ENCODE measurements around the gene CCDC40. TPM values are rescaled to one million over a fixed set of nuclear protein-coding genes. Genes with fewer than 3 reads are reported as not detected.

Gene CCDC40
- total and polyA plus RNA-seq, 10 of the 15 experiments (the other 5 are each of a cell fraction or from before 2014, with no cell fraction given), result 0.06 to 0.10 TPM; not detected in 8

GRCh38 chr17:80147035-80147822 is 110.8 kb downstream of the CCDC40 start, which contains the start of gene EIF4A3 (continued):
- no peak; the same call in 1 of the 2 replicates for TF ChIP-seq HCFC1 (IDR thresholded peaks at IDR 0.05; ENCODE audit: low read length)
- peak; percentile 87 for TF ChIP-seq HDAC6 (IDR thresholded peaks at IDR 0.05; ENCODE audit: unreplicated experiment)
- peak; percentile 57 for TF ChIP-seq SP1 (IDR thresholded peaks at IDR 0.05; ENCODE audit: low read depth, low read length)
- TF ChIP-seq NRF1 (conservative IDR thresholded peaks at IDR 0.05; ENCODE audit: low read depth, low read length), result peak; percentile 32; the same call in 1 of the 2 replicates
- peak; percentile 61; the same call in 1 of the 2 replicates for TF ChIP-seq SPI1 (IDR thresholded peaks at IDR 0.05; ENCODE audit: borderline replicate concordance, insufficient read depth, low read depth, low read length)
- peak; percentile 29; the same call in 1 of the 2 replicates for TF ChIP-seq RUNX3 (IDR thresholded peaks at IDR 0.05; ENCODE audit: low read length)
- peak in 1 of 3 experiments; percentile 10; a peak in 1 of 6 replicates for TF ChIP-seq CTCF (IDR thresholded peaks at IDR 0.05 in 2 of 3, conservative IDR thresholded peaks at IDR 0.05 in 1 of 3; ENCODE audit: control insufficient read depth in 2 of 3, extremely low read depth in 1 of 3, insufficient read depth in 1 of 3, low read depth in 3 of 3, low read length in 3 of 3)
- TF ChIP-seq EGR1 (IDR thresholded peaks at IDR 0.05; ENCODE audit: borderline replicate concordance in 1 of 2, low read depth in 2 of 2, low read length in 2 of 2), result peak; percentile 10 to 99; a peak in 2 of 3 replicates
- TF ChIP-seq RELB (IDR thresholded peaks at IDR 0.05; ENCODE audit: low read depth), result peak; percentile 15; the same call in 1 of the 2 replicates
- no peak for TF ChIP-seq NR2F1 (conservative IDR thresholded peaks at IDR 0.05)
- peak; percentile 87 for TF ChIP-seq POLR2AphosphoS5 (IDR thresholded peaks at IDR 0.05; ENCODE audit: low read length)
- peak; percentile 81; the same call in 1 of the 2 replicates for TF ChIP-seq RCOR1 (conservative IDR thresholded peaks at IDR 0.05; ENCODE audit: low read depth, low read length)
- no peak for TF ChIP-seq TARDBP (IDR thresholded peaks at IDR 0.05; ENCODE audit: borderline replicate concordance)
- peak; percentile 58; the same call in 1 of the 2 replicates for TF ChIP-seq PML (IDR thresholded peaks at IDR 0.05; ENCODE audit: low read length)
- TF ChIP-seq BMI1 (IDR thresholded peaks at IDR 0.05; ENCODE audit: borderline replicate concordance), result no peak
- peak; percentile 53; the same call in 1 of the 2 replicates for TF ChIP-seq GATAD2B (conservative IDR thresholded peaks at IDR 0.05; ENCODE audit: low read depth)

MicroRNA genes within 50 kb of the gene (microRNA counts, 767-probe panel; counts per million panel counts)
- microRNA hsa-miR-1268b, result 977 counts per million, percentile 26 among the panel's probes with 10 or more counts

Small RNA genes lying within 50 kb of the gene (microRNA-seq; reads per million reads assigned to microRNA genes)
- gene MIR1268B, result not detected

Small RNA genes lying within 50 kb of the gene (small RNA-seq; reads per million reads assigned to genes)
- gene AC087741.2, result not detected
- gene MIR1268B, result not detected

Other genes with a start within 250 kb of the CCDC40 start
Only the 7 nearest of the 9 such genes appear.
- 14.5 and 15.5 TPM in 2 replicates for gene CBX4, start 197.2 kb upstream of the CCDC40 start, total RNA-seq (2014; rRNA removed)
- gene CBX4, start 197.2 kb upstream of the CCDC40 start, total RNA-seq (2014; rRNA removed; fragmentation: Illumina TruSeq; extraction: Trizol), result 4.3 and 4.6 TPM in 2 replicates
- 23.1 and 24.6 TPM in 2 replicates for gene CBX4, start 197.2 kb upstream of the CCDC40 start, total RNA-seq (2021)
- gene CBX4, start 197.2 kb upstream of the CCDC40 start, polyA plus RNA-seq (2011; rRNA removed), result 9.1 and 11.3 TPM in 2 replicates
- 1.7 and 4.2 TPM in 2 replicates for gene CBX4, start 197.2 kb upstream of the CCDC40 start, polyA plus RNA-seq (2014; fragmentation: Illumina TruSeq; extraction: Trizol)
- gene CBX4, start 197.2 kb upstream of the CCDC40 start, polyA plus RNA-seq (2014; fragmentation: Nextera tagmentation; extraction: Ambion mirVana), result 1 to 10 TPM in 1 of 2 experiments, under 1 TPM in 1; 0.69 to 1.2 TPM
- 19.6 and 20.4 TPM in 2 replicates for gene CBX4, start 197.2 kb upstream of the CCDC40 start, polyA plus RNA-seq (2014; rRNA removed)
- gene CBX4, start 197.2 kb upstream of the CCDC40 start, polyA plus RNA-seq (2016; fragmentation: Nextera tagmentation; extraction: Ambion mirVana), result 1 to 10 TPM; 1.6 to 1.8 TPM
- 0.05 and 0.06 TPM in 2 replicates for gene TBC1D16, start 770 bp upstream of the CCDC40 start, total RNA-seq (2014; rRNA removed)
- gene TBC1D16, start 770 bp upstream of the CCDC40 start, total RNA-seq (2014; rRNA removed; fragmentation: Illumina TruSeq; extraction: Trizol), result 0.04 TPM in 1 of 2 replicates, not detected in the other
- 0.10 and 0.13 TPM in 2 replicates for gene TBC1D16, start 770 bp upstream of the CCDC40 start, total RNA-seq (2021)
- 0.06 and 0.11 TPM in 2 replicates for gene TBC1D16, start 770 bp upstream of the CCDC40 start, polyA plus RNA-seq (2011; rRNA removed)
- not detected in 2 replicates for gene TBC1D16, start 770 bp upstream of the CCDC40 start, polyA plus RNA-seq (2014; fragmentation: Illumina TruSeq; extraction: Trizol)
- gene TBC1D16, start 770 bp upstream of the CCDC40 start, polyA plus RNA-seq (2014; fragmentation: Nextera tagmentation; extraction: Ambion mirVana), result not detected
- 0.01 TPM in 2 replicates for gene TBC1D16, start 770 bp upstream of the CCDC40 start, polyA plus RNA-seq (2014; rRNA removed)
- gene TBC1D16, start 770 bp upstream of the CCDC40 start, polyA plus RNA-seq (2016; fragmentation: Nextera tagmentation; extraction: Ambion mirVana), result under 1 TPM; 0.05 to 0.13 TPM
- gene GAA, start 64.9 kb downstream of the CCDC40 start, total RNA-seq (2014; rRNA removed), result 5.6 and 6.5 TPM in 2 replicates
- 1.4 and 2.5 TPM in 2 replicates for gene GAA, start 64.9 kb downstream of the CCDC40 start, total RNA-seq (2014; rRNA removed; fragmentation: Illumina TruSeq; extraction: Trizol)
- 10.5 and 11.2 TPM in 2 replicates for gene GAA, start 64.9 kb downstream of the CCDC40 start, total RNA-seq (2021)
- 0.53 and 0.81 TPM in 2 replicates for gene GAA, start 64.9 kb downstream of the CCDC40 start, polyA plus RNA-seq (2011; rRNA removed)
- gene GAA, start 64.9 kb downstream of the CCDC40 start, polyA plus RNA-seq (2014; fragmentation: Illumina TruSeq; extraction: Trizol), result 0.71 and 1.7 TPM in 2 replicates
- under 1 TPM; 0.18 to 0.40 TPM for gene GAA, start 64.9 kb downstream of the CCDC40 start, polyA plus RNA-seq (2014; fragmentation: Nextera tagmentation; extraction: Ambion mirVana)
- 7.8 and 9.1 TPM in 2 replicates for gene GAA, start 64.9 kb downstream of the CCDC40 start, polyA plus RNA-seq (2014; rRNA removed)
- 1 to 10 TPM; 7.3 to 8.3 TPM for gene GAA, start 64.9 kb downstream of the CCDC40 start, polyA plus RNA-seq (2016; fragmentation: Nextera tagmentation; extraction: Ambion mirVana)
- 93.1 and 100.0 TPM in 2 replicates for gene EIF4A3, start 110.5 kb downstream of the CCDC40 start, total RNA-seq (2014; rRNA removed)
- 84.8 and 101 TPM in 2 replicates for gene EIF4A3, start 110.5 kb downstream of the CCDC40 start, total RNA-seq (2014; rRNA removed; fragmentation: Illumina TruSeq; extraction: Trizol)
- 113 and 114 TPM in 2 replicates for gene EIF4A3, start 110.5 kb downstream of the CCDC40 start, total RNA-seq (2021)
- 128 and 135 TPM in 2 replicates for gene EIF4A3, start 110.5 kb downstream of the CCDC40 start, polyA plus RNA-seq (2011; rRNA removed)
- 91.3 and 98.2 TPM in 2 replicates for gene EIF4A3, start 110.5 kb downstream of the CCDC40 start, polyA plus RNA-seq (2014; fragmentation: Illumina TruSeq; extraction: Trizol)
- gene EIF4A3, start 110.5 kb downstream of the CCDC40 start, polyA plus RNA-seq (2014; fragmentation: Nextera tagmentation; extraction: Ambion mirVana), result 100 to 1,000 TPM in 1 of 2 experiments, 10 to 100 TPM in 1; 53.3 to 106 TPM
- 91.5 and 93.4 TPM in 2 replicates for gene EIF4A3, start 110.5 kb downstream of the CCDC40 start, polyA plus RNA-seq (2014; rRNA removed)
- gene EIF4A3, start 110.5 kb downstream of the CCDC40 start, polyA plus RNA-seq (2016; fragmentation: Nextera tagmentation; extraction: Ambion mirVana), result 100 to 1,000 TPM; 217 to 225 TPM
- not detected in 2 replicates for gene CARD14, start 133.4 kb downstream of the CCDC40 start, total RNA-seq (2014; rRNA removed)
- gene CARD14, start 133.4 kb downstream of the CCDC40 start, total RNA-seq (2014; rRNA removed; fragmentation: Illumina TruSeq; extraction: Trizol), result not detected in 2 replicates
- not detected in 2 replicates for gene CARD14, start 133.4 kb downstream of the CCDC40 start, total RNA-seq (2021)
- gene CARD14, start 133.4 kb downstream of the CCDC40 start, polyA plus RNA-seq (2011; rRNA removed), result not detected in 2 replicates
- gene CARD14, start 133.4 kb downstream of the CCDC40 start, polyA plus RNA-seq (2014; fragmentation: Illumina TruSeq; extraction: Trizol), result not detected in 2 replicates
- not detected for gene CARD14, start 133.4 kb downstream of the CCDC40 start, polyA plus RNA-seq (2014; fragmentation: Nextera tagmentation; extraction: Ambion mirVana)
- gene CARD14, start 133.4 kb downstream of the CCDC40 start, polyA plus RNA-seq (2014; rRNA removed), result not detected in 2 replicates
- under 1 TPM; 0.08 to 0.15 TPM for gene CARD14, start 133.4 kb downstream of the CCDC40 start, polyA plus RNA-seq (2016; fragmentation: Nextera tagmentation; extraction: Ambion mirVana)
- 4.4 and 4.5 TPM in 2 replicates for gene SGSH, start 183.7 kb downstream of the CCDC40 start, total RNA-seq (2014; rRNA removed)
- 3.4 and 3.9 TPM in 2 replicates for gene SGSH, start 183.7 kb downstream of the CCDC40 start, total RNA-seq (2014; rRNA removed; fragmentation: Illumina TruSeq; extraction: Trizol)
- gene SGSH, start 183.7 kb downstream of the CCDC40 start, total RNA-seq (2021), result 12.0 and 16.0 TPM in 2 replicates
- 5.8 and 6.2 TPM in 2 replicates for gene SGSH, start 183.7 kb downstream of the CCDC40 start, polyA plus RNA-seq (2011; rRNA removed)
- 4.5 and 5.7 TPM in 2 replicates for gene SGSH, start 183.7 kb downstream of the CCDC40 start, polyA plus RNA-seq (2014; fragmentation: Illumina TruSeq; extraction: Trizol)
- 1 to 10 TPM in 1 of 2 experiments, under 1 TPM in 1; 0.13 to 1.3 TPM for gene SGSH, start 183.7 kb downstream of the CCDC40 start, polyA plus RNA-seq (2014; fragmentation: Nextera tagmentation; extraction: Ambion mirVana)
- gene SGSH, start 183.7 kb downstream of the CCDC40 start, polyA plus RNA-seq (2014; rRNA removed), result 10.2 and 12.9 TPM in 2 replicates
- 10 to 100 TPM; 14.0 to 17.2 TPM for gene SGSH, start 183.7 kb downstream of the CCDC40 start, polyA plus RNA-seq (2016; fragmentation: Nextera tagmentation; extraction: Ambion mirVana)
- 2.1 and 3.3 TPM in 2 replicates for gene SLC26A11, start 183.8 kb downstream of the CCDC40 start, total RNA-seq (2014; rRNA removed)
- gene SLC26A11, start 183.8 kb downstream of the CCDC40 start, total RNA-seq (2014; rRNA removed; fragmentation: Illumina TruSeq; extraction: Trizol), result 0.46 and 0.54 TPM in 2 replicates
- gene SLC26A11, start 183.8 kb downstream of the CCDC40 start, total RNA-seq (2021), result 1.5 and 2.2 TPM in 2 replicates
- gene SLC26A11, start 183.8 kb downstream of the CCDC40 start, polyA plus RNA-seq (2011; rRNA removed), result 0.36 and 0.65 TPM in 2 replicates
- gene SLC26A11, start 183.8 kb downstream of the CCDC40 start, polyA plus RNA-seq (2014; fragmentation: Illumina TruSeq; extraction: Trizol), result 0.22 and 0.73 TPM in 2 replicates
- gene SLC26A11, start 183.8 kb downstream of the CCDC40 start, polyA plus RNA-seq (2014; fragmentation: Nextera tagmentation; extraction: Ambion mirVana), result under 1 TPM in 1 of 2 experiments, not detected in 1; 0.05 TPM
- gene SLC26A11, start 183.8 kb downstream of the CCDC40 start, polyA plus RNA-seq (2014; rRNA removed), result 4.1 TPM in 2 replicates
- 1 to 10 TPM; 1.2 to 2.2 TPM for gene SLC26A11, start 183.8 kb downstream of the CCDC40 start, polyA plus RNA-seq (2016; fragmentation: Nextera tagmentation; extraction: Ambion mirVana)